ENCODE results near the gene EPAS1.

EPAS1 gene

GRCh38 chr2:46340740-46341420 is 43.7 kb downstream of the EPAS1 start:
- DNase-seq, result no peak

- DNase-seq, result no peak
Observed at GRCh38 chr2:46342566-46343315, 45.5 kb downstream of the EPAS1 start.

DNA sequence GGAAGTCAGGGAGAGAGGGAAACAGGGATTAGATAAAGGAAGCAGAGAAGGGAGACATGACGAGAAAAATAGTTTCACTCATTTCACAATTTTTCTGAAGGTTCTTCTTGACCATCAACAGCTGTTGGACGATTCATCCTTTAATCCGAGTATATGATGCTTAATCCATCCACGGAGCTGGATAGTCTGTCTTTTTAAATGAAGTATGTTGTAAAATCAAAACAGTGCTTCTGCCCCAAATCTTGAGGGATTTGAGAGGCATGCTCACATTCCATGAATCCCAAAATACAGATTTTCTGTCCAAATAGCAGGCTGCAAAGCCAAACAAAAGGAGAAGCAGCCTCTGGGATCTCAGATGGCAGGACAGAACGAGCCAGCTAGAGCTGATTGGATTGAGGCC is 47.5 kb downstream of the EPAS1 start:
- DNase-seq, result peak; percentile 18

DNA sequence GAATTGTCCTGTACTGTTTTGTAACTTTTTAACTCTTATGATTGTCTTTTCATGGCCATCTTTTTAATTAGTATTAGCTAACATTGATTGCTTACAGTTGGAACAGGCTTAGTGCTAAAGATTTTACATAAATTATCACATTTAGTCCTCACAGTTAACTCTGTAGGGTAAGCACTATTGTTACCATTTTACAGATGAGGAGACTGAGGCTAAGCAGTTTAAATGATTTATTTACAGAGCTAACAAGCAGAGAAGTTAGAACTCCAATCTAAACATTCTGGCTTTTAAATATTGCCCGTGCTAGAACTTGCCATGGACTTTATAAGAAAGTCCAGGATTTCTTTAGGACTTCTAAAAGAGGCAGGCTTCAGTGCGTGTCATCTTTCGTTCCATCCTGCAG is 48.6 kb downstream of the EPAS1 start:
- no peak for DNase-seq

- no peak for DNase-seq
Observed at GRCh38 chr2:46346719-46347118, 49.5 kb downstream of the EPAS1 start.

- DNase-seq, result no peak
Observed at GRCh38 chr2:46347648-46348280, 50.6 kb downstream of the EPAS1 start.

GRCh38 chr2:46349115-46349547 is 51.9 kb downstream of the EPAS1 start:
- DNase-seq, result no peak

DNA sequence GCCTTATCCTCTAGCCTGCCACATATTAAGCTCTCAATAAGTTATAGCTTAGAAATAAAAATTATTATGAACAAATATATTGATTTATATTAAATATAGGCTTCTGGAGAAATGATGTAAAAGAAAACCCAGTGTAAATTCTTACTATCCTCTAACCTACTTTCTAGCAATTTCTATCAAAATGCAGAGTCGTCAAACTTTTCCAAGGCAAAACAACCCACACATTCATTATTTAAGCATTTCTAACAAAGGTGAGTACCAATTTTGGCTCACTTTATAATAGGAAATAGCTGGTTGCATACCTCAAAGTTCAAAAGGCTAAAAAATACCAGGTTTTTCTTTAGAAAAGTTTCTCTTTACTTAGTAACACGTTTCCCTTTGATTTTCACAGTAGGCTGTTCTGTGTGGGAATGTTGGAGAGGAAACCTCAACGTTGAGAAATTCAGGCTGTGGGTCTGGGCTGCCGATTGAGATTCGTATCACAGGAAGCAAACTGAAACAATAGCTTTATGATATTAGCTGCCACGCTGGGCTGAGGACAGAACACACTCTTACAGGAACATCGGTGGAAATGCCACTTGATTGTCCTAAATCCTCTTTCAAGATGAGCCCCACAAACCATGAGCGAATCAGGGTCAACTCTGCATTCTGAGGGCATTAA is 53.0 kb downstream of the EPAS1 start:
- no peak for DNase-seq

- no peak for DNase-seq
Observed at GRCh38 chr2:46351098-46351749, 54.0 kb downstream of the EPAS1 start.

DNA sequence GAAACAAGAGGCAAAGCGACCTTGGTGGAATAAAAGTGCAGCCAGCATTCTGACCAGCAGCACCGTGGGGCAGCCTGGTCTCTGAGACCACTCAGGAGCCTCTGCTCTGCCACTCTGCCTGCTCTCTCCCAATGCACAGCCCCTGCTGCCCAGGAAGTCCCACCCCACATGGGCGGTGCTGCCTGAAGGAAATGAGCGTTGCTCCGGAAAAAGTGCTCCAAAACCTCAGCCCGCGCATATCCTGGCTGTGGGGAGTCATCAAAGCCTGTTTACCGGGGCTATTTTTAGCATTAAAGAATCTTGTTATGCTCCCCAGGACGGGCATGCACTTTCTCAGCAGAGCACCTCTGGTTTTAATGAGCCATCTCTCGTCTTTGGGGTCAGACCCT is 54.5 kb downstream of the EPAS1 start:
- no peak for DNase-seq

DNA sequence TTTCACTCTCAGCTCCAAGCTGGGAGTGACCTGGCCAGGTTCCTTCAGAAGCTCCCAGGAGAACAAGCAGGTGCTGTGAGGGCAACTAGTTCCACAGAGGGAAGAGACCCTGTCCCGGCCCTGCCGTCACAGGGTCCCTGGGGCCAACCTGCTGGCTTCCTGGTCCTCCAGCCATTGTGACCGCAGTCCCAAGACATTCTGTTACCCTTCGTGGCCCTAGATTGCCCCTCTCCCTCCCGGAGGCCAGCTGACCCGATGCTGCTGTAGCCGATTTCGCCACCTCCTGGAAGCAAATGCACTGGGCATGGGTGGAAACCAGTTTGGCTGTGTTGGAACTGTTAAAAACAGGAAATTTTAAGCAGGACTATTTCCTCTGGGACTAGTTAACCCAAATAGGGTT is 55.4 kb downstream of the EPAS1 start:
- DNase-seq, result no peak

GRCh38 chr2:46353509-46353908 is 56.3 kb downstream of the EPAS1 start:
- no peak for DNase-seq

DNA sequence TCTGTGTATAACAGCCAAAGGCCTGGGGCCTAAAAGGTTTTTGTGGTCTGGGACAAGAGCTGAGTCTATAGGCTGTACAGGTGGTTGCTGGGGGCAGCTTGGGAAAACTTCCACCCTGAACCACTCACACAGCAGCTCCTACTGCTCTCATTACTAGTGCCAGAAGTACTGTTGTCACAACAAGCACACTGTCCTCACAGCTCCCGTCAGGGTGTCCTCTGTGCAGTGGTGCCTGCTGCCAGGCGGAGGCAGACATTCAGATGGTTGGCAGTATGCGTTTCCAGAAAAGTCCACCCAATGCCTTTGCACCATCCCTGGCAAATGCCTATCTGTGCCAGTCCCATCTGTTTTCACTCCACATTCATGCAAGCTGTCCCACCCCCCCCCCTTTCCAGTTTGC is 58.5 kb downstream of the EPAS1 start:
- DNase-seq, result no peak

- no peak for DNase-seq
Observed at GRCh38 chr2:46356991-46357390, 59.8 kb downstream of the EPAS1 start.

DNA sequence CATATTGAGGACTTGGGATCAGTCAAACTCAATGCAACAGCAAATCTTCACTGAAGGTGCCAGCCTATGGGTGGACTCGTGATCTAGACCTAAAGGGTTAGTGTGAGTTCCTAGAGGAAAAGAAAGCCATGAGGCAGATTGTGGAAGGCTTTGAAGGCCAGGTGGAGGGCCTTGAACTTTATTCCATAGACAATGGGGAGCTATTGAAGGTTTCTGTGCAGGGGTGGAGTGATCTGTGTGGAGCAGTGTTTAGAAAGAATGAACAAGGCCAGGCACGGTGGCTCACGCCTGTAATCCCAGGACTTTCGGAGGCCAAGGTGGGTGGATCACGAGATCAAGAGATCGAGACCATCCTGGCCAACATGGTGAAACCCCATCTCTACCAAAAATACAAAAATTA is 61.5 kb downstream of the EPAS1 start:
- DNase-seq, result no peak

DNA sequence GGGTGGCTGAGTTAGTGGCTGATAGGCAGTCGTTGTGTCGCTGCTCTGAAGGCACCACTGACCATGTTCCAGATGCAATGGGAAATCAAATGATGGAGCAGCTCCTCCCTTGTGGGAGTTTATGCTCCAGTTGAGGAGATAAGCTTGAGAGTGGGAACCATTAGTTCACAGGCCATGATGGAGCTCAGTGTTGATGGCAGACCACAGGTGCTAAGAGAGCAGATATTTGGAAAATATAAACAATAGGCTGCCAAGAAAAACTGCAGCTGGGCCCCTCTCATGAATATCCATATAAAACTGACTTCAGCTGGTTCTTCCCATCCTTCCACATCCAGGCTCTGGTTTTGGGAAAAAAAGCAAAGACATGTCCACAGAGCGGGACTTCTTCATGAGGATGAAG is 63.1 kb downstream of the EPAS1 start:
- no peak for DNase-seq

DNA sequence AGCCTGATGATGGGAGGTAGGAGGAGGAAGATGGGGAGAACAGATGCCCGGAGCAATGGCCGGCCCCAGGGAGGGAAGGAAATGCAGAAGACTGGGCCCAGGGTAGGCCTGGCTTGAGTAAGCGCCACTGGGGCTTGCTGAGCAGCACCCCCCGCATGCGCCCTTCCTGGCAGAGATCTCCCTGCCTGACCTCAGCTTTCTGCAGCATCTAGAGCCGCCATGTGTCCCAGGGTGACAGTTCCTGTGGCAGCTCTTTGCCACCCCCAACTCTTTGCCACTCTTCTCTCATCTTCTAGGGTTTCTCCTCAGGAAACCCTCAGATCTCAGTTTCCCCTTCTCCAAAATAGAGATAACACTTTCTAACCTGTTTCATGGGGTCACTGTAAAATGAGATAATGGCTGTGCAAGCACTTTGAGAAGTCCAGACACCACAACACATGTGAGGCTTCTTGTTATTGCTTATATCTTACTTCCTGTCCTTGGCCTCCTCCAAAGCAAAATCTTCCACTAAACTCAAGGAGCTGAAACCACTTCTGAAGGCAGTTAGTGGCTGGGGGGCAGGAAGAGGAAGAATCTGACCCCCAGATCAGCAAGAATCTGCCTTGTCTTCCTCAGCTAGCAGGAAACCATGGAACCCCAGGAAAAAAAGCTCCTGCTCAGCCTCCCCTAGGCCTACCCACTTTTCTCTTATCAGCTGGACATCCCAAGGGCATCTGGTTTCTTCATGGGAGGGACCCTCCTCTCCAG is 64.9 kb downstream of the EPAS1 start:
- DNase-seq, result no peak

- no peak for DNase-seq
Observed at GRCh38 chr2:46362667-46363012, 65.4 kb downstream of the EPAS1 start.

DNA sequence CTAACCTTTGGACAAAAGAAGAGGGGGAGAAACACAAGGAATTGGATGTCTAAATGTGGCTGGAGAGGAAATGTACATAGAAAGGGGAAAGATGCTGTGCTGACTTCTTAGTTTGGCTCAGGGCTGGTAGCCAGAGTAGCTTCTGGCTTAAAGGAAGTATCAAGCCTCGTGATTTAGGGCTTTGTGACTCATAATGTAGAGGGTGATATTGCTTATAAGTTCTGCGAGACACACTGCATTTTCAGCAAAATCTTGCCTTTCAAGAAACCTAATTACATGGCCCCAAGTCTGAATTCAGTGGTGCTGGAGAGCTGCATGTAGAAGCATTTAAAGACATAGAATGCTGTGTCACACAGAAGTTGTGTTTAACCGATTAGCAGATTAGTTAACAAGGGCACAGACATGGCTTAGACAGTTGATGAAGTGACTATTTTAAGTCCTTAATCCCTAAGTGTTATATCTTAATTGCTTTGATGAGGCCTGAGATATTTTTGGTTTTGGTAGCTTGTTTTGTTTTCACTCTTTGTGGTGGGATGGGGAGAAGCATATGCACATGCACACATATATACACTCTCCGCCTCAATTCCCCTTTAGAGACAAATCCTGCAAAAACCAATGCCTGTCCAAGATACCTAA is 66.4 kb downstream of the EPAS1 start:
- DNase-seq, result peak; percentile 65

DNA sequence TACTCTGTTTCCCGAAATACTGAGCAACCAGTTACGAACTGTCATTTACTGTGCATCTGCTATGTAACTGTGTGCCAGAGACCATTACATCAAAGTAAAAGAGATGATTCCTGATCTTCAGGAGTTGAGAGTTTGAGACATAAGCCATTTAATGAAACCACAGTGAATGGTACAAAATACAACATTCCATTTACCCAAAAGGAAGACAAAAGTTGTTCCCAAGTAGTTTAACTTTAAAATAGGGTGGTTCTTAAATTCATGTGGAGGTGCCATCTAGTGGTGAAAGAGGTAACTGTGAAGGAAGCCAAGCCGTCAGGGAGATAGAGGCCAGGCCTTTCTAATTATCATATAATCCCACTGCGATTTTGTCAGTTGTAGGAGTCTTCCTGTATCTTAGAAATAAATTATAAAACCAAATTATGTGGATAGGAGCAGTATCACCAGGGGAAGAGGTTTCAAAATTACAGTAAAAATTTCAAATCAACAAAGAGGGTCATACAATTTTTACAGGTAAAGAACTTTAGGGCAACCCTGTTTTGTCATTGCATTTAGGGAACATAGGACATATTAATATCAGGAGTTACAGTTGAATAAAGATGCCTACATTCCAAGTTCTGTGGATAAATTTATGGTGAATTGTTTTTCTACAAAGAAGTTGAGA is 67.7 kb downstream of the EPAS1 start:
- DNase-seq, result peak; percentile 68

Measured in fibroblast of skin of abdomen (primary cell).